ENCODE results near the gene IGSF5. TPM values are rescaled to one million over a fixed set of nuclear protein-coding genes. Genes with fewer than 3 reads are reported as not detected.
A peak's percentile ranks its signal among the peaks of the same experiment; 100 is the strongest.

Gene IGSF5
- total RNA-seq, 1 experiment from 2014 or later: not detected

DNA sequence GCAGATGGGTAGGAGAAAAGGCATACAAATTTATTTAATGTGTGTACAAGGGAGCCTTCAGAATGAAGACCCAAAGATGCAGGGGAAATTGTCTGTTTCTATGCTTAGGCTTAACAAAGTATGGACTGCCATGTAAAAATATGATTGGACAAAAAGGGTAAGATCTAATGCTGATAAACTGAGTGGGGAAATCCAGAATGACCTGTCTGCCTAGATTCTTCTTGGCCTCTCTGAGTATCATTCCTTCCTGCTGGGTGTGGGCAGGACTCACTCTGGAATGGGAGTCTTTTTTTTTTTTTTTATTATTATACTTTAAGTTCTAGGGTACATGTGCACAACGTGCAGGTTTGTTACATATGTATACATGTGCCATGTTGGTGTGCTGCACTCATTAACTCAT lies 61.0 kb downstream of the IGSF5 start:
- H3K4me3 ChIP-seq (ENCODE audit: low read length): no peak overlapping the region
- H3F3A ChIP-seq (ENCODE audit: low read length, unreplicated experiment): no peaks in the 10 kb centered on the region
- H4K20me1 ChIP-seq (ENCODE audit: low read length): no peaks in the 10 kb centered on the region
- no peak overlapping the region for H2AFZ ChIP-seq (ENCODE audit: low read length)
- no peak overlapping the region for H3K9ac ChIP-seq (ENCODE audit: low read length)
- H3K4me2 ChIP-seq (ENCODE audit: low read length): no peak overlapping the region
- ATAC-seq (no peak), DNase-seq (peak; percentile 35)
- intact Hi-C loops (cut with micrococcal nuclease): no loop called here
- TF ChIP-seq EZH2phosphoT487 (IDR thresholded peaks at IDR 0.05; ENCODE audit: borderline replicate concordance, low read length) (no peak), EZH2 (IDR thresholded peaks at IDR 0.05; ENCODE audit: low read length, unreplicated experiment) (no peak)
- TF ChIP-seq, protein P1, sequence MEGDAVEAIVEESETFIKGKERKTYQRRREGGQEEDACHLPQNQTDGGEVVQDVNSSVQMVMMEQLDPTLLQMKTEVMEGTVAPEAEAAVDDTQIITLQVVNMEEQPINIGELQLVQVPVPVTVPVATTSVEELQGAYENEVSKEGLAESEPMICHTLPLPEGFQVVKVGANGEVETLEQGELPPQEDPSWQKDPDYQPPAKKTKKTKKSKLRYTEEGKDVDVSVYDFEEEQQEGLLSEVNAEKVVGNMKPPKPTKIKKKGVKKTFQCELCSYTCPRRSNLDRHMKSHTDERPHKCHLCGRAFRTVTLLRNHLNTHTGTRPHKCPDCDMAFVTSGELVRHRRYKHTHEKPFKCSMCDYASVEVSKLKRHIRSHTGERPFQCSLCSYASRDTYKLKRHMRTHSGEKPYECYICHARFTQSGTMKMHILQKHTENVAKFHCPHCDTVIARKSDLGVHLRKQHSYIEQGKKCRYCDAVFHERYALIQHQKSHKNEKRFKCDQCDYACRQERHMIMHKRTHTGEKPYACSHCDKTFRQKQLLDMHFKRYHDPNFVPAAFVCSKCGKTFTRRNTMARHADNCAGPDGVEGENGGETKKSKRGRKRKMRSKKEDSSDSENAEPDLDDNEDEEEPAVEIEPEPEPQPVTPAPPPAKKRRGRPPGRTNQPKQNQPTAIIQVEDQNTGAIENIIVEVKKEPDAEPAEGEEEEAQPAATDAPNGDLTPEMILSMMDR (conservative IDR thresholded peaks at IDR 0.05; ENCODE audit: low read depth, low read length): no peak
- BruUV-seq (replicated peaks): no TSS peak
- H3K27me3 ChIP-seq (ENCODE audit: low read length): peaks cover 10% of the 10 kb centered on the region
- no peaks in the 10 kb centered on the region for H3K4me1 ChIP-seq (ENCODE audit: insufficient read depth, low read length)
- H3K9me3 ChIP-seq (ENCODE audit: low read length): no peaks in the 10 kb centered on the region
- no peak overlapping the region for H3K27ac ChIP-seq (ENCODE audit: low read length)
- no peaks in the 10 kb centered on the region for H3K9me2 ChIP-seq (replicated peaks; ENCODE audit: low read length)
- no peaks in the 10 kb centered on the region for H3K36me3 ChIP-seq (ENCODE audit: low read depth, low read length)
- no peaks in the 10 kb centered on the region for H3K79me2 ChIP-seq (ENCODE audit: low read length)
- ChIA-PET CTCF (no interaction called here), POLR2A (ENCODE audit: unreplicated experiment) (no interaction called here)

DNA sequence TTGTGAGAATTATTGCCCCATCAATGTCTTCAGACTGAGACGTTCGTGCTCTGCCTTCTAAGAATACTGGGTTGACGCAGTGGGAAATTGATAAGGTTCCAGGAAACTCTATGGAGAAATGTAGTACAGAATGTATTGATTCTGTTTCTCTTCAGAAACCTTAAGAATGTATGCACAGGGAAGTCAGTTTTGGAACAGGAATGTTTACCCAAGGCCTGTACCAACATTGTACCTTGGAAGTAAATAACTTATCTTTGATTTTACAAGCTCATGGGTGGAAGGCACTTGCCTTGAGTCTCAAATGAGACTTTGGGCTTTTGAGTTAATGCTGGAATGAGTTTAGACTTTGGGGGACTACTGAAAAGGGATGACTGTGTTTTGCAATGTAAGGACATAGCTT lies 62.8 kb downstream of the IGSF5 start:
- no peaks in the 10 kb centered on the region for H4K20me1 ChIP-seq (ENCODE audit: low read length)
- ChIA-PET CTCF (no interaction called here), POLR2A (ENCODE audit: unreplicated experiment) (no interaction called here)
- H3F3A ChIP-seq (ENCODE audit: low read length, unreplicated experiment): no peaks in the 10 kb centered on the region
- intact Hi-C loops (cut with micrococcal nuclease): no loop called here
- ATAC-seq: no peak
- H3K9me3 ChIP-seq (ENCODE audit: low read length): no peaks in the 10 kb centered on the region
- no peaks in the 10 kb centered on the region for H3K79me2 ChIP-seq (ENCODE audit: low read length)
- no TSS peak for BruUV-seq (replicated peaks)
- H3K4me2 ChIP-seq (ENCODE audit: low read length): no peak overlapping the region
- no peak overlapping the region for H2AFZ ChIP-seq (ENCODE audit: low read length)
- H3K4me3 ChIP-seq (ENCODE audit: low read length): no peak overlapping the region
- no peak for DNase-seq
- no peaks in the 10 kb centered on the region for H3K36me3 ChIP-seq (ENCODE audit: low read depth, low read length)
- TF ChIP-seq EZH2phosphoT487 (IDR thresholded peaks at IDR 0.05; ENCODE audit: borderline replicate concordance, low read length) (no peak), EZH2 (IDR thresholded peaks at IDR 0.05; ENCODE audit: low read length, unreplicated experiment) (no peak)
- TF ChIP-seq, protein P1 (conservative IDR thresholded peaks at IDR 0.05; ENCODE audit: low read depth, low read length): no peak
- H3K4me1 ChIP-seq (ENCODE audit: insufficient read depth, low read length): no peaks in the 10 kb centered on the region
- H3K27ac ChIP-seq (ENCODE audit: low read length): no peak overlapping the region
- H3K27me3 ChIP-seq (ENCODE audit: low read length): no peaks in the 10 kb centered on the region
- H3K9ac ChIP-seq (ENCODE audit: low read length): no peak overlapping the region
- H3K9me2 ChIP-seq (replicated peaks; ENCODE audit: low read length): no peaks in the 10 kb centered on the region

DNA sequence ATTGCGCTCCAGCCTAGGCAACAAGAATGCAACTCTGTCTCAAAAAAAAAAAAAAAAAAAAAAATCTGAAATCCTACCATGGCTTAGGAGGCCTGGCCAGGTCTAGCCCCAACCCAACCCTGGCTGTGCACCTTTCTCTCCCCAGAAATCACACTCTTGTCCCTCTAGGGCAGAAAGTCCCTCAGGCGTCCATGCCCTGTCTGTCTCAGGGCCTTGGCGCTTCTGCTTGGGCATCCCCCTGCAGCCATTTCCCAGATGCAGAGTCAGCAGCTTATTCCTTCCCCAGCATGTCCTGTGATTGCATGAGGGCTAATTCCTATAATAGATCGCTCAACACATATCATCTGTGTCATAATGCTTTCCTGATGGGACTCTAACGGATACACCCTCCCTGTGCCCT lies 65.0 kb downstream of the IGSF5 start:
- no peak for TF ChIP-seq EZH2 (IDR thresholded peaks at IDR 0.05; ENCODE audit: low read length, unreplicated experiment)
- TF ChIP-seq EZH2phosphoT487 (IDR thresholded peaks at IDR 0.05; ENCODE audit: borderline replicate concordance, low read length): no peak
- TF ChIP-seq, protein P1 (conservative IDR thresholded peaks at IDR 0.05; ENCODE audit: low read depth, low read length): no peak
- Histone ChIP-seq H3K9me3 (ENCODE audit: low read length) (no peaks in the 10 kb centered on the region), H3K4me1 (ENCODE audit: insufficient read depth, low read length) (no peaks in the 10 kb centered on the region), H4K20me1 (ENCODE audit: low read length) (no peaks in the 10 kb centered on the region), H2AFZ (ENCODE audit: low read length) (no peak overlapping the region), H3K4me3 (ENCODE audit: low read length) (no peak overlapping the region), H3K27me3 (ENCODE audit: low read length) (no peaks in the 10 kb centered on the region), H3F3A (ENCODE audit: low read length, unreplicated experiment) (no peaks in the 10 kb centered on the region), H3K9ac (ENCODE audit: low read length) (no peak overlapping the region), H3K79me2 (ENCODE audit: low read length) (no peaks in the 10 kb centered on the region), H3K36me3 (ENCODE audit: low read depth, low read length) (no peaks in the 10 kb centered on the region), H3K9me2 (replicated peaks; ENCODE audit: low read length) (no peaks in the 10 kb centered on the region), H3K27ac (ENCODE audit: low read length) (no peak overlapping the region), H3K4me2 (ENCODE audit: low read length) (no peak overlapping the region)
- no TSS peak for BruUV-seq (replicated peaks)
- ATAC-seq (no peak), DNase-seq (no peak)
- intact Hi-C loops (cut with micrococcal nuclease): no loop called here
- CTCF ChIA-PET: no interaction called here
- POLR2A ChIA-PET (ENCODE audit: unreplicated experiment): no interaction called here
